GM18868 (cell line): ENCODE results near the gene PRKAB1.
"Not testable (repeated sequence)": the region's sequence is repeated elsewhere in the genome, so short reads cannot be mapped to it uniquely, and the experiment has no call there.

Experiments used
- ATAC-seq: cut with Tn5 transposase; IDR thresholded peaks from one replicate; pipeline ENCODE4 v1.9.1; 2021; ENCODE audit warnings: mild to moderate bottlenecking, moderate library complexity; ENCODE audit not compliant: unreplicated experiment

PRKAB1 gene

DNA sequence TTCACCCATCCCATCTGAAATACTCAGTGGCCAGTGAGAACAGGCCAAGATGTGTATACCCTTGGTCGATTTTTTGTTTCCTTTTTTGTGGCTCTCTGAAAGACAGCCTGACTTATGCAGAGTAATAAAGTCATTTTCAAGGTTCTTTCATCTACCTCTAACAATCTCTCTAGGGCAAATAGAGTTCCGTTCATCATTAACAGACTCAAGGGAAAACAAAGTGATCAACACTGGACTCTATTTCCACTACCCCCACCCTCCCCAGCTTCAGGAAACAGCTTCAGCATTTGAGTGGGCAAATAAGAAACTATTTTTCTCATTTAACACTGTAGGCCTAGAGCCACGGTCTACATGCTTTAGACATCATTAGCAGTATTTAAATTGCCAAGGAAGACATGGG, 15.9 kb downstream of the PRKAB1 start:
- no peak for ATAC-seq

DNA sequence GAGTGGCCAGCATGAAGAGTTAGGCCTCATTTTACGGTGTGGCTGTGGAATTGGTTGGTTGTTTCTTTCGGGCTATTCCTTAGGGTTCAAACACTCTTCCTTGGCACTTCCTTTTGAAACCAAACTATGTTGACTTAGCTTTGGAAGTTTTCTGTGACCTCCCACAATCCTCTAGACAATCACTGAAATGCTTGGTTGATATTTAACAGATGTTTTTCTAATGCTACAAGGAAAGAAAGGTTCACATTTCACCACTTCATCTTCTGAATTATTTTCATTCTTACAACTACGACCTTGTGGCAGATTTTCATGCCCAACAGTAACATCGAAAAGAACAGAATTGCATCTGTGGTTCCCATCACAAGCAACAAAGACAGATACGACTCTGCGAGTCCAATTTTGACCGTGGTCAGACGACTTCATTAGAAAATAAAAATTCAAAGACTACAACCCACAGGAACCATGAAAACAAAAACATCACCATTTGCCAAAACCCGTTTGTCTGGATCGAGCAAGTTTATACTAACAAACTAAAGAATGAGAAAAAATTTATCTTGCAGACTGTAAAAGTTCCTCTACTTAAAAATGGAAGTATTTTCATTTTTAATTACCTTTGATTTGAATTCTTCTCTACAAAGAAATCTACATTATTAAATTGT, 16.9 kb downstream of the PRKAB1 start:
- ATAC-seq, result no peak

DNA sequence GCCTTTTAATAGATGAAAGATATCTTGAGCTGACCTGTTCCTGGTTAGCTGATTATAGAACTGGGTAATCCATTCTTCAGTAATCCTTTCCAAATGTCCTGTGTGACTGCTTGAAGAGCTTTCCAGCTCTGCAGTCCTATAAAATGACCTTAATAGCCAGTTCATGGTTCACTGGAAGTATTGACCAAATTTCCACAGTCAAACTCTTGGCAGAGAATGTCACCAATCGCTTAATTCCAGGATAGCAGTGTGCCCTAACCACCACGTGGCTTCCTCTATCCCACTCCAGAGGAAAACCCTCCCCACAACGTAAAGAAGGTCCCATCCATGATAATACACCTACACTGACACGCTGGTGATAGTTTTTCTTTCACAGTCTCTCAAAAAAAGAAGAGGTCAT, 17.4 kb downstream of the PRKAB1 start:
- ATAC-seq, result no peak

DNA sequence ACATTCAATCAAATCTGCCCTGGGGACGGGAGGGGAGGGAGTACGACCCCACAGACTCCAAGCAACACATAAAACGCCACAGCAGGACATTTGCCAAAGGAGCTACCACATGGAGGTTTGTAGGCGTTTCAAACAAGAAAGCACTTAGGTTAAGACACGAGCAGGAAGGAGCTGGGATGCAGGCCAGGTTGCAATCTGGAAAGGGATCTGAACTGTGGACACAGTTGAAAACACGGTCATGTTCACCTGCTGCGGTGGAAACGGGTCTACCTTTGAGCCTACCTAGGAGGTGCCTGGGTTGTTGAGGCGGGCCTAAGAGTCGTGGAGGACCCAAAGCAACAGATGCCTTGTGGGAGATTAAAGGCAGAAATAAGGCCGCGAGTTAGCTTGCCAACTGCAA, 18.4 kb downstream of the PRKAB1 start:
- no peak for ATAC-seq

DNA sequence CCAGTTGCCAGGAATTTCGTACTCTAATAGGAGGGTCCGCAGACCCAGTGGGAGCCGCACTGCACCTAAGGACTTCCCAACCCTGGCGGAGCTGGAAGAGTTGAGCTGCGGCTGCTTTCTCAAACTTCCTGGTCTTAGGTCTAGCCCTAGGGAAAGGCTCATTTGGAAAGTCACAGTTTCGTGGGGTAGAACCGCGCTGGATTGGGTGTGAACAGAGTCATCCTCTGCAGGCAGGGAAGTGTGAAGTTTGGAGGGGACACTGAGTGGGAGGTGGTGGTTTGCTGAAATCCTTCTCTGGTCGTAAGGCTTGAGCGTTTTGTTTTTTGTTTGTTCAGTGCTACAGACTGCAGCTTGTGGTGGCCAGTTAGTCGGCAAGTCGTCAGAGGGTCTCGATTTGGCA, 18.8 kb downstream of the PRKAB1 start:
- ATAC-seq, result no peak

DNA sequence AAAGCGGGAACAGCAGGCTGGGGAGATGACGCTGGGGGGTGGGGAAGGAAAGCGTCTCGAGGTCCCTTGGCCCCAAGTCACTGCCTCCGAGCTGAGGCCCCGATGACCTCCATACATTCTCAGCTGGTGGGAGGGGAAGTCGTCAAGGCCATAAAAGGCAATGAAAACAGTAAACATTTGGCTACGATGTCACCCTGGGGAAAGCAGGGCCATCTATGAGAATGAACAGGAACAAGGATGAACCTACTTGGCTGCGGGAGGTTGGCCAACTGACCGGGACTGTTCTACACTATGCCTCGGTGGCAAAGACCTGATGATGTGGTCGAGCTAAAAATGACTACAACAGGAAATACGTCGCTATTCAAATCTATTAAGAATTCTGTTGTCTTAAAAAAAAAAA, 19.5 kb downstream of the PRKAB1 start:
- no peak for ATAC-seq

DNA sequence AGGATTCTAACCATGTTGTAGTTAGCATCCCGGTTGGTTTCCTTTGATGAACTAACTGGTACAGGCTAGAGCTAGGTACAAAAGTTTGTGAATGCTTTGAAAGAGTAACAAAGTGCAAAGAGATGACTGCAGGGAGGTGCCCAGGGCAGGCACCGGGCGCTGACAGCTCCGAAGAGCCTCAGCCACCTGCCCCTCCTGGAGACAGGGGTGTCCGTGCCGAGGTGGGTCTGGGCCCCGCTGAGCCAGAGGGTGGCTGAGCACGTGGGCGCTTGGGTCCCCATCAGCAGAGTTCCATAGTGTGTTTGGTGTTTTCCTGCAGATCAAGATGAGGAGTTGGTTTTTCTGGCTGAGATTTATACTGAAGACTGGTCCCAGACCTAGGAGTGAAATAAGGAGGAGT, 19.9 kb downstream of the PRKAB1 start:
- ATAC-seq, result no peak

DNA sequence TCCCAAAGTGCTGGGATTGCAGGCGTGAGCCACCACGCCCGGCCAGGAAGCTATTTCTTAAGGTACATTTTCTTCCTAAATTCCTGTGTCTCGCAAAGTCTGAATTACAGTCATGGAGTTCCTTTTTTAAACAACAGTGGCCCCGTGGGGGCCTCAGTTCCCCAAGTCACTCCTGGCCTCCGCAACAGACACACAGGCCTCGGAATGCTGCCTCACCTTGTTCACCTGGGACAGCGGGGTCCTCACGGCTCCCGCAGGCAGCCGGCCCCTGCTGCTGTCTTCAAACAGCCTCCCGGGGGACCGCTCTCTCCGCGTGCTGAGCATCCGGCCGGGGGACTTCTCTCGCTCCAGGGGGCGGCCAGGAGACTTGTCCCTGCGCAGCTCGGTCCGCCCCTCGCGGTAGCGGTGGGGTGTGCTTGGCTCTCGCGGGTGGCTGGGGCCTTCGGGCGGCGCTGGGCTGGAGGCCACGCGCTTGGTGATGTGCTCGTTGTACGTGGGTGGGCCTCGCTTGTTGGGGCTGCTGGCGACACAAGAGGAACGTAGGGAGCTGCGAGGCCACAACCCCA, 22.1 kb downstream of the PRKAB1 start:
- ATAC-seq, result no peak

DNA sequence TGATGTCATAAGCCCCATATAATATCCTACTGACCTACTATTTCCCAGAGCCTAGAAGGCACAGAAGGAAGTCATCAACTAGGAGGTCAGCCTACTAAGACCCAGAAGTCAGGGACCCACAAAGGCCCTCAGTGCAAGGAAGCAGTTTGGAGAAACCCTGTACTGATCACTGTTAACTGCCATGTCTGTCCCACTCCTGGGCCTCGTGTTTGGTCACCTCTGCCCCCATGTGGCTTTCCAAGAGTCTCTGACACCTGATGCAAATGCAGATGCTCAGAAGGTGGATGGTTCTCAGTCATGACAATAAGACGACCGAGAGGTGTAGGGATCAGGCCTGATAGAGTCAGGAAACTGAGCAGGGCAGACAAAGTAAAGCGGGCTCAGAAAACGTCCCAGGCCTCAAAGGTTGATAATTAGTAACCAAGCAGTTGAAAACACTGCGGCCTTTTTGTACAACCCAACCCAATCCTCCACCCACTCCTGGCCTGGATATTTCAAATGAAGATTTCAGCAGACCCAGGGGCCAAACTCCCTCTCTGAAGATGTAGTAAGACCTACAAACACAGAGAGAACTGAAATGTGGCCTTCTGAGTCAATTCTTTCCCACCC, 23.4 kb downstream of the PRKAB1 start:
- ATAC-seq, result no peak

DNA sequence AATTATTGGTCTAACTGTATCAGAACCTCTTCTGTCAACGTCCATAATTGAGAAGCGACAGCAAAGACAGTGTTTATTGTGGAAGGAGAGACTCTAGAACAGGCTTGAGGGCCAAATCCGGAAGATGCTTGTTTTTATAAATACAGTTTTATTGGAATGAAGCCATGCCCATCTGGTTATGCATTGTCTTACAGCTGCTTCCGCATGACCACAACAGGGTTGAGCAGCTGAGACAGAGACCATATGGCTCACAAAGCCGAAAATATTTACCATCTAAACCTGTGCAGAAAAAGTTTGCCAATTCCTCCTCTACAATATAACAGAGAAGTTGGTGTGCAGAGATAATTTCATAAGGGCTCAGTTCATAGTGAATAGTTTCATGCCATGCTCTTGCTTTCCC, 24.5 kb downstream of the PRKAB1 start:
- no peak for ATAC-seq

DNA sequence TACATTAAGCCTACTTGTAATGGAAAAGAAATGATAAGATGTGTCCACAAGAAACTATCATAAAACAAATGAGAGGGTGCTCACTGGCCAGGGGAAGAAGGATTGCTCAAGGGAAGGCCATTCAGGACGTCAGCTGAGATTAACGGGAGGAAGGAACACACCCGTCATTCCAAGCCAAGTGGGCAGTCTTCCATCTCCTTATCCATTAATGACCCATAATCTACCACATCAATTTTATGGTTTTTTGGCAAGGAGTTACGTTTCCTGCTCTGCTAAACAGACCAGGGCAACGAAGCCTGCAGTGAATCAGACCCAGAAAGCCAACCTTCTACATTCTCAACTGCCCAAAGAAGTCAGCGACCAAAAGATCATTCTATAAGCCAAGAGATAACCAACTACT, 25.1 kb downstream of the PRKAB1 start:
- ATAC-seq, result no peak

DNA sequence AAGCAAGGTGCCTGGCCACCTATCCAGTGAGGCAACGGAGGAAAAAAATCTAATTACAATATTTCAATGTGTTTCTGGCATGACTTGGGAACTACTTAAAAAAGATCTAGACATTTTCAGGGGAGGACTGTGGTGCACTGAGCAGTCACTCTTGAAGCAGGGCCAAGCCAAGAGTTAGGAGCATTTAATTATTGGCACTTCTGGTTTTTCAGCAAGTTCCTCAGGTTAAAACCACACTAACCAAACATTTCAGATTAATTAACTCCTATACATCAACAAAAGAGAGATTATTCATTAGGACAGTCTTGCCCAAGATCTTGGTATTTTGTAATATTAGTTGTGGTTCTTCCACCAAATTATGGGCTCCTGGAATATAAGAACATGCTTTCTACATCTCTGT, 25.6 kb downstream of the PRKAB1 start:
- no peak for ATAC-seq

DNA sequence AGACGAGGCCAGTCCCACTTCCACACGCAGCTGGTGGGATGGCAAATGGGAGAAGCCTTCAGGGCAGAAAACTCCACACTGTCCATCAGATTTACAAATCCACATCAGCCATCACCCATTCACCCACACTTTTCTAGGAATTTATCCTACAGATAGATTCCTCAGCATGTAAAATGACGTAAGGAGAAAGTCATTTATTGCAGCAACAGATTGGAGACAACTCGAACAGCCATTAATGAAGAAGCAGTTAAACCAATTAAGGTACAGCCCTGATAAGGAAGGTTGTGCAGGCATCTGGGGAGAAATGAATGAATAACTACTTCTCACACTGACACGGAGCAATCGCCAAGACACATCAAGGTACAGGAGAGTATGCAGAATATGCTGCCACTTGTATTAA, 26.2 kb downstream of the PRKAB1 start:
- no peak for ATAC-seq

DNA sequence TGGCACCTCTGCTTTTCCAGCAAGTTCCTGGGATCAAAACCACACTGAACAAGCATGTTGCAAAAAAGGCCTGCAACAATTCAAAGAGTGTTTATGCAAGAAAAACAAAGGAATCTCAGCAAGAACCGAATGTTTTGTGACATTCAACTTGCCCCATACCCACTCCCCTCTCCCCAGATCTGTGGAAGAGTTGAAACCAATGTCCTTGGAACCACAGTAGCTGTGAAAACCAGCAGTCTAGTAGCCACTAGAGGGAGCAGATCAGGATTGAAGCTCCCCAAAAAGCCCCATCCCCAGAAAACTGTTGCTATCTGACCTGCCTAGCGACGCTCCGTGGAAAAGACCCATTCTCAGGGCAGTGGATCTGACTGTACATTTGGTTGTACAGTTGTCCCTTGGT, 27.1 kb downstream of the PRKAB1 start:
- ATAC-seq, result no peak

DNA sequence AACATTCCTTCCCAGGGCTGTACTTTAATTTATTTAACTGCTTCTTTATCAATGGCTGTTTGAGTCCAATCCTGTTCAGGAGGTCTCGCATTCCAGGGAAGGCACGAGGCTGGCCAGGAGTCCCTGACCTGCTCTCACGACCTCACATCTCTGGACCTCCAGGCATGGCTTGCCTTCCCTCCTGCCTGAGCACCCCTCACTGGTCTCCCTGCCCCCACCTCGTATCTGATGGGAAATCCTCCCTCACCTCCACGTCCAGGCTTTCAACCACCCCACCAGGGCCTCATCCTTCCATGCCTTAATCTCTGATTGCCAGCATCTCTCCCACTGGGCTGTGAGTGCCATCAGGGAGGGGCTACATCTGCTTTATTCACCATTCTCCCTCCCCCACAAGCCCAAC, 29.0 kb downstream of the PRKAB1 start:
- ATAC-seq, result no peak

DNA sequence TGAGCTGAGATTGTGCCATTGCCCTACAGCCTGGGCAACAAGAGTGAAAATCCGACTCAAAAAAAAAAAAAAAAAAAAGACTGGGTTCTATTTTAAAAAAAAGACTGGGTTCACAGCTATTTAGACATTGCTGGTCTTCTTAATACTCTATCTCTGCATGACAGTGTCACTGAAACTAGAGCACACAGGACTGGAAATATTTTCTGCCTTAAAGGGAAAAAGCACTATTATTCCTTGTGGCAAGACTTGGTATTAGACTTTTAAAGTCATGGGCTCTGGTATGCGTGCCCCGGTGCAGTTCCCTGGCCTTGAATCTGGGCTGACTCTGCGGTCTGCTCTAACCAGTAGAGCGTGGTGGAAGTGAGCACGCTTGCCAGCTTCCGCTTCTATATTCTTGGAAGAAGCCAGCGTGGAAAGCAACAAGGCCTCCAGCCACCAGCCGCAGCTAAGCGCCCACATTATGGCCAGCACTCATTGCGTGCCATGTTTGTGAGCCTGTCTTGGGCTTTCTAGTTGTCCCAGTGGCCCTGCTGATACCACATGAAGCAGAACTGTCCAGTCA, 31.3 kb downstream of the PRKAB1 start:
- no peak for ATAC-seq

DNA sequence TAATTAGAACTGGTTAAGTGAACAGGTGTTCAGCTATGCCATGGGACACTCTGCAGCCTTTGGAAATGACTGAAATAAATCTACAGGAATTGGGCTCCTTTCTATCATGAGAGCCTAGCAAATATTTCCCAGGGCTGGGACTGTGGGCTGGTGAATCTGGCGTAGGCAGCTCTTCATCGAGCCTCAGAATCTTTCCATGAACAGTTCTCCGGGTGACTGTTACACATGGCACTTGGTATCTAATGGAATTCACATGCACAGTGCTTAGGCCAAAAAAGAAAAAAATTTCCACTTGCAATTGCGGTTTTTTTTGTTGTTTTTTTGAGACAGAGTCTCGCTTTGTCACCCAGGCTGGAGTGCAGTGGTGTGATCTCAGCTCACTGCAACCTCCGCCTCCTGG, 32.1 kb downstream of the PRKAB1 start:
- ATAC-seq, result no peak

DNA sequence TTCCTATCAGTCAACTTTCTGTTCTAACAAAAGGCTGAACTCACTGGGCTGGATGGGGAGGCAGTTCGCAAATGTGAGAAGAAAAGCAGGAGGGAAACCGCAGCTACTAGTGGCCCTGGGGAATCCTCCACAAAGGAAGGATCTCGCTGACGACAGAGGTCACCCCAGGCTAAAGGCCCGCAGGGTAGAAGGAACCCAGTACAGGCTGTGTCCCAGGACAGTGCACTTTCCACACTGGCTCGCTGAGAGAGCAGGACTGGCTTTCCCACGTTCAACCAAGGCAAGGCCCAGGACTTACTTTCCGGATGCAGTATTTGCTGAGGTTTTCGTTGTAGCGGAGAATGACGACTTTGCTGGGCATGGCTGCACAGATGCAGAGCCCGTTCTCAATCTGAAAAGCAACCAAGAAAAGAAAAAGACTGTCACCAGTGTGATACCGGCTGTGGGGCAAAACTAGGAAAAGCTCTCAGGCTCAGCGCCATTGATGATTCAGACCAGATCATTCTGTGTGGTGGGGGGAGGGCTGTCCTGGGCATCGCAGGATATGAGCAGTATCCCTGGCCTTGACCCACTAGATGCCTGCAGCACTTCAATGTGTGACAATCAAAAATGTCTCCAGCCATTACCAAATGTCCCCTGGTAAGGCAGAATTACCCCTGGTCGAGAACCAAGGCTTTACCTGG, 36.3 kb downstream of the PRKAB1 start:
- ATAC-seq, result no peak

DNA sequence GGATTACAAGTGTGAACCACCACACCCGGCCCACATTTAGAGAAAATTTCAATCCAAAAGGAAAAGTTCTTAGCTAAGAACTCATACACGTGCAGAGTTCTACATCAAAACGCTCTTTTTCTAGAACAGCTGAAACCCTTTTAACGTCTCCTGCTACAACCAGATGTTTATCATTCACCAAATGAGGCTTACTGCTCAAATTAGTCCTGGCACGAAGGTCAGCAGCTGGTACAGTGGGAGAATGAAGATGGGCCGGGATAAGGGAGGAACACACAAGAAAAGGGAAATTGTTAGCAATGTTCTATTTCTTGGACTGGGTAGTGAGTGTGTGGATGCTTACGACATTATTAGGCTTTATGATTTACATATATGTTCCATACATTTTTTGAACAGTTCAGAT, 37.2 kb downstream of the PRKAB1 start:
- no peak for ATAC-seq

DNA sequence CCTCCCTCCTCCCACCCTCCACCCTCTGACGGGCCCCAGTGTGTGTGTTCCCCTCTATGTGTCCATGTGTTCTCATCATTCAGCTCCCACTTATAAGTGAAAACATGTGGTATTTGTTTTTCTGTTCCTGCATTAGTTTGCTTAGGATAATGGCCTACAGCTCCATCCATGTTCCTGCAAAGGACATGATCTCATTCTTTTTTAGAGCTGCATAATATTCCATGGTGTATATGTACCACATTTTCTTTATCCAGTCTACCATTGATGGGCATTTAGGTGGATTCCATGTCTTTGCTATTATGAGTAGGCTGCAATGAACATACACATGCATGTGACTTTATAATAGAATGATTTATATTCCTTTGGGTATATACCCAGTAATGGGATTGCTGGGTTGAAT, 38.5 kb downstream of the PRKAB1 start:
- not testable (repeated sequence) for ATAC-seq

DNA sequence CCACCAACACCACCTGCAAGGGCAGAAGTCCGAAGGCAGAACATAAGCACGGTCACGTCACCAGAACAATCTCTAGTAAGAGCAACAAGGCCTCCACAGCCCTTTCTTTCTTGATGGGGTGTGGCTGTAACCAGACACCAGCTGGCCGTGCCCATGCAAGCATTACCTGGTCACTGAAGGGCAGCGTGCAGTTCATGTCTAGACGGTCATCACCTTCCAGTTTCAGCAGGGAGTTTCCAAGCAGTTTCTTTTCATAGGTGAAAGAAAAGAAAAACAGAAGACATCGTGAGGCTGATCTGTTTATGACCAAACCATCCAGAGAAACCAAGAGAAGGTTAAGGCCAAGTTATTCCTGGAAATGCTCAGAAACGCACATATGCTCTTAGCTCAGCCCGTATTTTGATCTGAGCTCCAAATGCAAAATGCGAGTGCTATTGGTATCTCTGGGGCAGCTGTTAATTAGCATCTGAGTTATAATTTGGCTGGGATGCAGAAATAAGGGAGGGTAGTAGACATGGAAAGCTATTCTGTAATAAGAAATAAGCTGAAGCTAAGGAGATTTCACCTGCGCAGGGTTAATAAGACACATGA, 42.5 kb downstream of the PRKAB1 start:
- ATAC-seq, result no peak
